IMR-90 (cell line): ENCODE data around the gene ALAS2.

ENCODE experiments used
- CTCF ChIP-seq: conservative IDR thresholded peaks from 2 replicates; pipeline ENCODE4 v1.5.1; 2012; ENCODE audit warnings: mild to moderate bottlenecking, low read depth, low read length, improper control_type of control experiment
- ELK1 ChIP-seq: fragments of 150-350 bp; IDR thresholded peaks from 2 replicates; pipeline ENCODE4 v1.6.1; 2016; ENCODE audit warnings: low read depth, mild to moderate bottlenecking, low read length, moderate library complexity, borderline replicate concordance
- NFE2L2 ChIP-seq: fragments of 150-350 bp; IDR thresholded peaks from 2 replicates; pipeline ENCODE4 v1.6.1; 2016; ENCODE audit warnings: low read depth, mild to moderate bottlenecking, low read length
- POLR2A ChIP-seq: IDR thresholded peaks from 2 replicates; pipeline ENCODE4 v1.6.1; 2012; ENCODE audit warnings: mild to moderate bottlenecking, low read depth, low read length
- SMC3 ChIP-seq: fragments of 150-350 bp; IDR thresholded peaks from 2 replicates; pipeline ENCODE4 v1.6.1; 2016; ENCODE audit warnings: low read depth, mild to moderate bottlenecking, antibody characterized with exemption, low read length, moderate library complexity

GRCh38 chrX:55026840-55027239 is 3.9 kb downstream of the ALAS2 start:
- TF ChIP-seq CTCF (no peak), NFE2L2 (no peak), POLR2A (no peak), ELK1 (no peak), SMC3 (no peak)
